Activated B cell treated with CpG ODN at 0.5 μM for 24 hours (primary cell): ENCODE results near the gene GAB3. TPM values are rescaled to one million over a fixed set of nuclear protein-coding genes. Genes with fewer than 3 reads are reported as not detected.

Source experiments
- ATAC-seq: fragments of 200-7000 bp; cut with Tn5 transposase; one replicate; pipeline ENCODE4 v1.10.0; 2021; ENCODE audit warnings: low read depth, mild to moderate bottlenecking, moderate library complexity
- CTCF ChIA-PET: fragments of 350-600 bp; sonication (Branson Sonifier 250); formaldehyde crosslinking; loops from one replicate; lab custom pipeline; 2021; ENCODE audit warnings: antibody characterized with exemption; lab: Charles Lee
- POLR2A ChIA-PET: fragments of 350-600 bp; sonication (Branson Sonifier 250); formaldehyde crosslinking; loops from one replicate; lab custom pipeline; 2021; ENCODE audit warnings: antibody characterized with exemption; lab: Charles Lee
- DNase-seq: peaks from one replicate; pipeline ENCODE4 v3.0.0; 2022
- H3K27ac Mint-ChIP-seq: one replicate; pipeline ENCODE4 v1.8.0; 2020; ENCODE audit warnings: mixed read lengths
- H3K27me3 Mint-ChIP-seq: one replicate; pipeline ENCODE4 v1.8.0; 2021; ENCODE audit warnings: mixed read lengths
- H3K36me3 Mint-ChIP-seq: one replicate; pipeline ENCODE4 v1.8.0; 2021; ENCODE audit warnings: low read depth, mixed read lengths
- H3K4me1 Mint-ChIP-seq: one replicate; pipeline ENCODE4 v1.8.0; 2021; ENCODE audit warnings: mixed read lengths
- H3K4me3 Mint-ChIP-seq: one replicate; pipeline ENCODE4 v1.8.0; 2020; ENCODE audit warnings: mild to moderate bottlenecking, mixed read lengths
- H3K9me3 Mint-ChIP-seq: one replicate; pipeline ENCODE4 v1.8.0; 2020; ENCODE audit warnings: mixed read lengths
- intact Hi-C: fragments of 100-400 bp; cut with micrococcal nuclease; formaldehyde crosslinking; loops from one replicate; pipeline ENCODE4 v1.15.1; 2024
- total RNA-seq: library from RNA; stranded (reverse); gene quantifications from 2 replicates; pipeline ENCODE4 v1.2.3, GENCODE V29; 2022
- TF ChIP-seq, protein P1 (sequence below): fragments of 200-600 bp; IDR thresholded peaks from one replicate; pipeline ENCODE4 v1.8.0; 2022; ENCODE audit warnings: antibody characterized with exemption, mild to moderate bottlenecking

GAB3 gene
- total RNA-seq, 1 donor from 2014 or later, result 7.1 TPM

- intact Hi-C loops, result loop anchor here (1.0 kb wide), 4 partner anchors 11 to 215 kb away; partner anchors contain the start of genes GAB3, IKBKG and MPP1
- Mint-ChIP-seq H3K36me3 (peaks cover 28% of the 10 kb centered on the region), H3K27me3 (no peaks in the 10 kb centered on the region), H3K4me3 (peak within 1 kb of the TSS; percentile 89), H3K4me1 (peaks cover 17% of the 10 kb centered on the region), H3K27ac (peak within 1 kb of the TSS; percentile 92), H3K9me3 (no peaks in the 10 kb centered on the region)
- ChIA-PET POLR2A (interaction anchor here (0.8 to 2.0 kb wide), 9 partner anchors 9 to 453 kb away, joined by 3 to 22 read pairs (median 5); partner anchors contain the start of genes GAB3, IKBKG, MPP1 and VBP1), CTCF (interaction anchor here (3.0 kb wide), 1 partner anchor 13 kb away, joined by 27 read pairs; the partner anchor contains the start of gene GAB3)
- ATAC-seq (peak; percentile 87), DNase-seq (peak; percentile 87)
- TF ChIP-seq, protein P1, sequence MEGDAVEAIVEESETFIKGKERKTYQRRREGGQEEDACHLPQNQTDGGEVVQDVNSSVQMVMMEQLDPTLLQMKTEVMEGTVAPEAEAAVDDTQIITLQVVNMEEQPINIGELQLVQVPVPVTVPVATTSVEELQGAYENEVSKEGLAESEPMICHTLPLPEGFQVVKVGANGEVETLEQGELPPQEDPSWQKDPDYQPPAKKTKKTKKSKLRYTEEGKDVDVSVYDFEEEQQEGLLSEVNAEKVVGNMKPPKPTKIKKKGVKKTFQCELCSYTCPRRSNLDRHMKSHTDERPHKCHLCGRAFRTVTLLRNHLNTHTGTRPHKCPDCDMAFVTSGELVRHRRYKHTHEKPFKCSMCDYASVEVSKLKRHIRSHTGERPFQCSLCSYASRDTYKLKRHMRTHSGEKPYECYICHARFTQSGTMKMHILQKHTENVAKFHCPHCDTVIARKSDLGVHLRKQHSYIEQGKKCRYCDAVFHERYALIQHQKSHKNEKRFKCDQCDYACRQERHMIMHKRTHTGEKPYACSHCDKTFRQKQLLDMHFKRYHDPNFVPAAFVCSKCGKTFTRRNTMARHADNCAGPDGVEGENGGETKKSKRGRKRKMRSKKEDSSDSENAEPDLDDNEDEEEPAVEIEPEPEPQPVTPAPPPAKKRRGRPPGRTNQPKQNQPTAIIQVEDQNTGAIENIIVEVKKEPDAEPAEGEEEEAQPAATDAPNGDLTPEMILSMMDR, result no peak
Measured at GRCh38 chrX:154762537-154763296, 11.8 kb upstream of the GAB3 start, which contains the start of gene DKC1. DKC1 (plus strand) TSS chrX:154762864; CDS start chrX:154762966, 102 bp downstream.

DNA sequence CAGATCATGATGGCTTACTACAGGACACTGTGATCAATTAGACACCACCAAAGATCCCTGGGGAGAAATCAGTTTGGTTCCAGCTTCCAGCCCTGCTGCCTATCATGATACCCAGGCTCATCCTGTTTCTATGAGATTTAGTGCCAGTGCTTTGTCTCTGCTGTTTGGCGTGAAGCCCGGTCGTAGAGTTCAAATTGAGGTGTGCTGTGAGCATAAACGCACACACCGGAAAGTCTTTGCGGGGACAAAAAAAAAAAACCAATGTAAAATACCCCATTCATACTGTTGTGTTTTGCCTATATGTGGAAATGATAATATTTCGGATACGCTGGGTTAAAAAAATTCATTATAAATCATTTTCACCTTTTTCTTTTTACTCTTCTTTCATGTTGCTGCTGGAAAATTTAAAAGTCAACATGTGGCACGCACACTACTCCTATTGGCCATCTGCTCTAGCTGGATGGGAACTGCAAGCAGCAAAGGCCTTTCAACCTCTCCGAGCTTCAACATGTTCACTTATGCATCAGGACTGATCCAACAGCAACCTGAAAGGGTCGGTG, 11.2 kb upstream of the GAB3 start:
- H3K36me3 Mint-ChIP-seq, result peaks cover 23% of the 10 kb centered on the region
- peaks cover 17% of the 10 kb centered on the region for H3K4me1 Mint-ChIP-seq
- H3K27me3 Mint-ChIP-seq, result no peaks in the 10 kb centered on the region
- no peaks in the 10 kb centered on the region for H3K9me3 Mint-ChIP-seq
- CTCF ChIA-PET, result interaction anchor here (3.0 kb wide), 1 partner anchor 12 kb away, joined by 27 read pairs; the partner anchor contains the start of gene GAB3
- peak overlapping the region; percentile 92 for H3K27ac Mint-ChIP-seq
- TF ChIP-seq, protein P1, result no peak
- ATAC-seq (no peak), DNase-seq (no peak)
- POLR2A ChIA-PET, result interaction anchor here (0.8 to 2.0 kb wide), 9 partner anchors 9 to 454 kb away, joined by 3 to 22 read pairs (median 5); partner anchors contain the start of genes GAB3, IKBKG, MPP1 and VBP1
- intact Hi-C loops, result loop anchor here (1.0 kb wide), 4 partner anchors 11 to 215 kb away; partner anchors contain the start of genes GAB3, IKBKG and MPP1
- peak overlapping the region; percentile 89 for H3K4me3 Mint-ChIP-seq

DNA sequence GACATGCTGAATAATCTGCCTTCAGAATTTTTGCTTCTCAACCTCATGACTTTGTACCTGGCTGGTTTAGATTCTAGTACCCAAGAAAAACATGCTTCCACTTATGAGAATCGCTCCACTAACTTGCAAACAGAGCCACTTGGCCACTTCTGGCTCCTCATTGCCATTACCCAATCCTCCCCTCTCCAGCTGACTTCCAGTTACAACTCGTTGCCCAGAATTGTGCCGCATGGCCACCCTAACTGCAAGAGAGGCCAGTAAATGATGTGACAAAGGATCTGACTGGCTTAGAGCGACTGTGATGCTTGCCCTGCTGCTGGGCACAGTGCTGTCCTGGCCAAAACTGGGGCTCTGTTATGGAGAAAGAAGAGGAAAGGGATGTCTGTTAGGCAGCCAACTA, 7.8 kb upstream of the GAB3 start:
- CTCF ChIA-PET, result no interaction called here
- no peaks in the 10 kb centered on the region for H3K27me3 Mint-ChIP-seq
- H3K4me1 Mint-ChIP-seq, result peaks cover 9% of the 10 kb centered on the region
- no peaks in the 10 kb centered on the region for H3K9me3 Mint-ChIP-seq
- TF ChIP-seq, protein P1, result no peak
- H3K27ac Mint-ChIP-seq, result no peak overlapping the region
- no peak for ATAC-seq
- POLR2A ChIA-PET, result no interaction called here
- intact Hi-C loops, result no loop called here
- H3K4me3 Mint-ChIP-seq, result no peak overlapping the region
- no peak for DNase-seq
- no peaks in the 10 kb centered on the region for H3K36me3 Mint-ChIP-seq

DNA sequence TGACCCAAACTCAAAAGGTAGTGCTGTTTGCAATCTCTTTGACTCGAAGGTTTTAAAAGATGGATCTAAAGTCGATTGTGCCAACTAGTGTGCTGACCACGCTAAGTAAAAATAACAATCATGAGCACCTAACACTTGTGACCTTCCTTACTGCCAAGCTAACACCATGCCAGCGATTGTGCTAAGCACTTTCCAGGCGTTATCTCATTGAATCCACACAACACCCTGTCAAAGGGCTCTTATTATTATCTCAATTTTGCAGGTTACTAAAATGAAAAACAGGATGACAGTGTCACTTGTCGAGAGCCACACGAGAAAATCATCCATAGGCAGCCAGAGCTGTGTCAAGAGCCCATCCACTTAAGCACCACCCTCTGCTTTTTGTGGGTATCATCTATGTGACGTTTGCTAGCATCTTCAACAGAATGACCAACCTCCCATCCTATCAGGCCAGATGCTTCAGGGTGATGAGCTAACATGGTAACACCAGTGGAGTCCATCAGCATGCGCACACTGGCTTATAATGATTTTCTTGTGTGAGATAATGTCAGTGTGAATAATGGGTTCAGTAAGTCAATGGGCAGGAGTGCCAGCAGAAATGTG, 893 bp upstream of the GAB3 start:
- POLR2A ChIA-PET, result interaction anchor here (0.5 to 1.6 kb wide), 5 partner anchors 11 to 321 kb away, joined by 3 to 22 read pairs (median 3); partner anchors contain the start of gene DKC1
- Mint-ChIP-seq H3K27me3 (no peaks in the 10 kb centered on the region), H3K4me3 (peak overlapping the region; percentile 86), H3K4me1 (peaks cover 21% of the 10 kb centered on the region), H3K9me3 (no peaks in the 10 kb centered on the region), H3K27ac (peak overlapping the region; percentile 86), H3K36me3 (no peaks in the 10 kb centered on the region)
- ATAC-seq, result no peak
- TF ChIP-seq, protein P1, result no peak
- intact Hi-C loops, result loop anchor here (1.0 kb wide), 1 partner anchor 11 kb away; the partner anchor contains the start of gene DKC1
- DNase-seq, result no peak
- CTCF ChIA-PET, result interaction anchor here (1.2 to 5.1 kb wide), 3 partner anchors 11 to 89 kb away, joined by 3 to 27 read pairs (median 6); partner anchors contain the start of gene DKC1
